ENCODE results near the gene DOK1.

DOK1 gene

GRCh38 chr2:74584088-74584645 lies 29.6 kb downstream of the DOK1 start:
- H2AFZ ChIP-seq (ENCODE audit: low read depth): no peak overlapping the region
- TF ChIP-seq, protein P1, sequence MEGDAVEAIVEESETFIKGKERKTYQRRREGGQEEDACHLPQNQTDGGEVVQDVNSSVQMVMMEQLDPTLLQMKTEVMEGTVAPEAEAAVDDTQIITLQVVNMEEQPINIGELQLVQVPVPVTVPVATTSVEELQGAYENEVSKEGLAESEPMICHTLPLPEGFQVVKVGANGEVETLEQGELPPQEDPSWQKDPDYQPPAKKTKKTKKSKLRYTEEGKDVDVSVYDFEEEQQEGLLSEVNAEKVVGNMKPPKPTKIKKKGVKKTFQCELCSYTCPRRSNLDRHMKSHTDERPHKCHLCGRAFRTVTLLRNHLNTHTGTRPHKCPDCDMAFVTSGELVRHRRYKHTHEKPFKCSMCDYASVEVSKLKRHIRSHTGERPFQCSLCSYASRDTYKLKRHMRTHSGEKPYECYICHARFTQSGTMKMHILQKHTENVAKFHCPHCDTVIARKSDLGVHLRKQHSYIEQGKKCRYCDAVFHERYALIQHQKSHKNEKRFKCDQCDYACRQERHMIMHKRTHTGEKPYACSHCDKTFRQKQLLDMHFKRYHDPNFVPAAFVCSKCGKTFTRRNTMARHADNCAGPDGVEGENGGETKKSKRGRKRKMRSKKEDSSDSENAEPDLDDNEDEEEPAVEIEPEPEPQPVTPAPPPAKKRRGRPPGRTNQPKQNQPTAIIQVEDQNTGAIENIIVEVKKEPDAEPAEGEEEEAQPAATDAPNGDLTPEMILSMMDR (conservative IDR thresholded peaks at IDR 0.05; ENCODE audit: low read depth, low read length): no peak

DNA sequence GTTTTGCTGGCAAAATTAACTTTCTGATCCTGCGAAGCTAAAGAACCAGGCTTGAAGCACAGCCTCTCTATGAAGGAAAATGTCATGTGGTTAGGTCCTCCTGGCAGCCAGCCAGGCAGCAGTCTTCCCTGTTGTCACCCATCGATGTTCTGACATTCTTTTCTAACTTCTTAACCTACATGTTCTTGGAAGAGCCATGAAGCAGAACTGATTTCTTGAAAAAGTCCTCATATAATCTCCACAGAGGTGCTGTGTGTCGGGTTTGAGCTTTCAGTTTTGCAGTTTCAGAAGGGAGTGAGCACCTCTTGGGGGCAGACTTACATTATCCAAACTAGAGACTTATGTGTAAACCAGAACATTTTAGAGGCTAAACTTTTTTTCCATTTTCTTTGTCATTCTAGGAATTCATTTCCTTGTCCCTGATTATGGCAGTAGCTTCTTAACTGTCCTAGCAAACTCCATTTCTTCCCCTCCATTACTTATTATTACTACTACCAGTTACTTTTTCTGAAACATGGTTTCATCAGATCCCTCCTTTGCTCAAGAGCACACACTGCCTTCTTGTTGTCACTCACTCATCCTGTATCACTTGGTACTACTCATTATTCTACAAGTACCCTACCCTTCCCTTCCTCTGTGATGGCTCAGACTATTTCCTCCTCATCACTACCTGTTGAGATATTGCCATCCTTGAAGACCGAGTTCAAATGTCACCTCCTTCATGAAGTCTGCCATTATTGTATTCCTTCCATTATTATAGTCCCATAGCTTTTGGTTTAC lies 31.1 kb downstream of the DOK1 start:
- peak overlapping the region; percentile 52 for H3K4me2 ChIP-seq
- no peaks in the 10 kb centered on the region for H3K79me2 ChIP-seq (ENCODE audit: insufficient read depth, low read depth)
- H4K20me1 ChIP-seq (ENCODE audit: insufficient read depth): no peaks in the 10 kb centered on the region
- peaks cover 12% of the 10 kb centered on the region for H3K4me1 ChIP-seq (ENCODE audit: low read depth, poor library complexity, severe bottlenecking)
- H2AFZ ChIP-seq (ENCODE audit: low read depth): peak overlapping the region; percentile 57; the same call in 1 of the 2 replicates
- H3K4me3 ChIP-seq (IDR thresholded peaks at IDR 0.05; ENCODE audit: insufficient read depth, low read depth, low read length): no peak overlapping the region
- TF ChIP-seq, protein P1 (conservative IDR thresholded peaks at IDR 0.05; ENCODE audit: low read depth, low read length): no peak
- no peaks in the 10 kb centered on the region for H3K36me3 ChIP-seq (ENCODE audit: insufficient read depth)
- H3K9ac ChIP-seq: no peak overlapping the region
- no peaks in the 10 kb centered on the region for H3K27me3 ChIP-seq (ENCODE audit: insufficient read depth, low read depth)
- H3K27ac ChIP-seq: no peak overlapping the region

More at GRCh38 chr2:74584088-74584645, 29.6 kb downstream of the DOK1 start:
- H3K9ac ChIP-seq: no peak overlapping the region
- no peak overlapping the region for H3K27ac ChIP-seq
- no peaks in the 10 kb centered on the region for H3K36me3 ChIP-seq (ENCODE audit: insufficient read depth)
- H4K20me1 ChIP-seq (ENCODE audit: insufficient read depth): no peaks in the 10 kb centered on the region
- no peaks in the 10 kb centered on the region for H3K27me3 ChIP-seq (ENCODE audit: insufficient read depth, low read depth)
- no peak overlapping the region for H3K4me2 ChIP-seq
- H3K4me1 ChIP-seq (ENCODE audit: low read depth, poor library complexity, severe bottlenecking): peaks cover 12% of the 10 kb centered on the region
- no peak overlapping the region for H3K4me3 ChIP-seq (IDR thresholded peaks at IDR 0.05; ENCODE audit: insufficient read depth, low read depth, low read length)
- no peaks in the 10 kb centered on the region for H3K79me2 ChIP-seq (ENCODE audit: insufficient read depth, low read depth)

DNA sequence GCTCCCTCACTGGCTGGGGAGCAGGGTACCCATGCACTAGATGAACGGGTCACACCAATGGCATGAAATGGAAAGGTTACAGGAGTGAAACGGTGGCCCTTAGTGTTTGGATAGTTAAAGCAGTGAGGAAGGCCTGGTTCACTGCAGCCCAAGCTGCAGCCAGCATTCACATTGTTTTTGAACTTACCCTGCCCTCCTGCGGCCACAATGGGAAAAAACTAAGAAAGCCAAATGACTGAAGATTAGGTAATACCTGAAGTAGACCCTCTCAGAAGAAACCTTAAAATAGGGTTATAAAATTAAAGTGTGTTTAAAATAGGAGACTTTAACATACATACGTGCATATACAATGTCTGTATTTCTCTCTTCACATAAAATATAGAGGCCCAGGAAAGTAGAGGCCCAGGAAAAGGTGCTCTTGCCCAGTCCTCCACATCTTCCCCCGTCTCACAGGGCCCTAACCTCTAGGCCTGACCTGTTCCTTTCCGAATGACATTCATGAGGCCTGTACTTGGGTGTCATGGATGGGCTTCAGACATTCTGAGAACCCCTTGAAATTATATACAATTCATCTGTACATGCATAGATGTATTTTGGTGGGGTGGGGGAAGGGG lies 33.3 kb downstream of the DOK1 start:
- H3K27ac ChIP-seq: no peak overlapping the region
- no peak overlapping the region for H3K9ac ChIP-seq
- H3K36me3 ChIP-seq (ENCODE audit: insufficient read depth): no peaks in the 10 kb centered on the region
- H3K79me2 ChIP-seq (ENCODE audit: insufficient read depth, low read depth): no peaks in the 10 kb centered on the region
- H3K4me3 ChIP-seq (IDR thresholded peaks at IDR 0.05; ENCODE audit: insufficient read depth, low read depth, low read length): no peak overlapping the region
- TF ChIP-seq, protein P1 (conservative IDR thresholded peaks at IDR 0.05; ENCODE audit: low read depth, low read length): peak; percentile 76
- H4K20me1 ChIP-seq (ENCODE audit: insufficient read depth): no peaks in the 10 kb centered on the region
- H3K4me2 ChIP-seq: no peak overlapping the region
- peak overlapping the region; percentile 13; the same call in 1 of the 2 replicates for H2AFZ ChIP-seq (ENCODE audit: low read depth)
- H3K4me1 ChIP-seq (ENCODE audit: low read depth, poor library complexity, severe bottlenecking): peaks cover 12% of the 10 kb centered on the region
- H3K27me3 ChIP-seq (ENCODE audit: insufficient read depth, low read depth): no peaks in the 10 kb centered on the region

DNA sequence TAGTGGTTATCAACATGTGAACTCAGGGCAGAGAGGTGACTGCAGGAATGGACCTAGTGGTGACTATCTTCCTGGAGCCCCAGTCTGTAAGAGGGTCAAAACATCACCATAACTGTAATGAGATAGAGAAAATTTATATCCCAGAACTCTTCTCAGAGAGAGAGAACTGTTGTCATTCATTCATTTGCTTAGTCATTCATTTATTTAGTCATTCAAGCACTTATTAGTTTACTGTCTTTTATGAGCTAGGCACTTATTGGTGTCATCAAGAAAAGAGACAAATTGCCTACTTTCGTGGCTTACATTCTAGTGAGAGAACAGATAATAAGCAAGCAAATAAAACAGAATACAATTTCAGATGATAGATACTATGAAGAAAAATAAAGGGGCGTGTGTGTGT lies 34.1 kb downstream of the DOK1 start:
- Histone ChIP-seq H3K4me1 (ENCODE audit: low read depth, poor library complexity, severe bottlenecking) (peaks cover 12% of the 10 kb centered on the region), H4K20me1 (ENCODE audit: insufficient read depth) (no peaks in the 10 kb centered on the region), H3K27me3 (ENCODE audit: insufficient read depth, low read depth) (no peaks in the 10 kb centered on the region), H3K4me3 (IDR thresholded peaks at IDR 0.05; ENCODE audit: insufficient read depth, low read depth, low read length) (no peak overlapping the region), H3K79me2 (ENCODE audit: insufficient read depth, low read depth) (no peaks in the 10 kb centered on the region), H3K36me3 (ENCODE audit: insufficient read depth) (no peaks in the 10 kb centered on the region), H2AFZ (ENCODE audit: low read depth) (no peak overlapping the region), H3K9ac (no peak overlapping the region), H3K27ac (no peak overlapping the region), H3K4me2 (no peak overlapping the region)
- TF ChIP-seq, protein P1 (conservative IDR thresholded peaks at IDR 0.05; ENCODE audit: low read depth, low read length): no peak
